ENCODE data around the gene SRCAP. TPM values are rescaled to one million over a fixed set of nuclear protein-coding genes. Genes with fewer than 3 reads are reported as not detected.
A peak's percentile ranks its signal among the peaks of the same experiment; 100 is the strongest.

Gene SRCAP
- total and polyA plus RNA-seq, 2 experiments from 2014 or later: 9.1 to 23.7 TPM

- peak; percentile 100 for DNase-seq
- peak within 1 kb of the TSS; percentile 81 for H3K27ac ChIP-seq
- in situ Hi-C loops (cut with MboI): no loop called here
- H3K4me1 ChIP-seq (ENCODE audit: insufficient read depth): peaks cover 10% of the 10 kb centered on the region
- H3K4me3 ChIP-seq: peak within 1 kb of the TSS; percentile 72
- H4K20me1 ChIP-seq (ENCODE audit: insufficient read depth): no peaks in the 10 kb centered on the region
- peaks cover 28% of the 10 kb centered on the region for H3F3A ChIP-seq (ENCODE audit: insufficient read depth)
- peak within 1 kb of the TSS; percentile 81 for H3K4me2 ChIP-seq (ENCODE audit: unreplicated experiment)
- H3K36me3 ChIP-seq (ENCODE audit: low read depth): peaks cover 9% of the 10 kb centered on the region; the same call in 1 of the 2 replicates
- TF ChIP-seq EZH2phosphoT487 (IDR thresholded peaks at IDR 0.05; ENCODE audit: insufficient read depth, low read depth) (no peak), EZH2 (IDR thresholded peaks at IDR 0.05; ENCODE audit: insufficient read depth, poor library complexity, severe bottlenecking) (no peak)
- peak within 1 kb of the TSS; percentile 75 for H3K9ac ChIP-seq
- no peaks in the 10 kb centered on the region for H3K27me3 ChIP-seq (replicated peaks; ENCODE audit: insufficient read depth)
- H2AFZ ChIP-seq: peak within 1 kb of the TSS; percentile 87
- H3K9me2 ChIP-seq (ENCODE audit: insufficient read depth): no peaks in the 10 kb centered on the region
- H3K79me2 ChIP-seq (ENCODE audit: insufficient read depth): peaks cover 19% of the 10 kb centered on the region
- H3K9me3 ChIP-seq (ENCODE audit: low read depth): no peaks in the 10 kb centered on the region
- WGBS, 2 experiments (ENCODE audit: low coverage in 1 of 2, low lambda C conversion rate in 2 of 2, missing lambda C conversion rate in 2 of 2): 3% methylated on average over 49 to 50 of the region's 60 CpGs
Measured at GRCh38 chr16:30747799-30748633, 49.0 kb downstream of the SRCAP start, which contains the start of gene PHKG2. Gene PHKG2 (plus strand): TSS chr16:30748425. CDS start chr16:30748821, 396 bp downstream.

GRCh38 chr16:30748634-30749445, 49.9 kb downstream of the SRCAP start:
- no peaks in the 10 kb centered on the region for H3K9me3 ChIP-seq (ENCODE audit: low read depth)
- H3K9ac ChIP-seq: peak overlapping the region; percentile 72
- no peak overlapping the region for H2AFZ ChIP-seq
- H3K79me2 ChIP-seq (ENCODE audit: insufficient read depth): peaks cover 19% of the 10 kb centered on the region
- no peak overlapping the region for H3K27ac ChIP-seq
- 20 to 23% methylated on average over 28 to 30 of the region's 36 CpGs for WGBS, 2 experiments (ENCODE audit: low coverage in 1 of 2, low lambda C conversion rate in 2 of 2, missing lambda C conversion rate in 2 of 2)
- peaks cover 28% of the 10 kb centered on the region for H3F3A ChIP-seq (ENCODE audit: insufficient read depth)
- no peaks in the 10 kb centered on the region for H3K27me3 ChIP-seq (replicated peaks; ENCODE audit: insufficient read depth)
- H4K20me1 ChIP-seq (ENCODE audit: insufficient read depth): no peaks in the 10 kb centered on the region
- TF ChIP-seq EZH2 (IDR thresholded peaks at IDR 0.05; ENCODE audit: insufficient read depth, poor library complexity, severe bottlenecking) (no peak), EZH2phosphoT487 (IDR thresholded peaks at IDR 0.05; ENCODE audit: insufficient read depth, low read depth) (no peak)
- peaks cover 9% of the 10 kb centered on the region; the same call in 1 of the 2 replicates for H3K36me3 ChIP-seq (ENCODE audit: low read depth)
- peak overlapping the region; percentile 24 for H3K4me2 ChIP-seq (ENCODE audit: unreplicated experiment)
- peaks cover 10% of the 10 kb centered on the region for H3K4me1 ChIP-seq (ENCODE audit: insufficient read depth)
- peak overlapping the region; percentile 72 for H3K4me3 ChIP-seq
- peak; percentile 74 for DNase-seq
- in situ Hi-C loops (cut with MboI): no loop called here
- no peaks in the 10 kb centered on the region for H3K9me2 ChIP-seq (ENCODE audit: insufficient read depth)

- H3K36me3 ChIP-seq (ENCODE audit: low read depth): peaks cover under 1% of the 10 kb centered on the region; the same call in 1 of the 2 replicates
- no peaks in the 10 kb centered on the region for H3K9me3 ChIP-seq (ENCODE audit: low read depth)
- no peak overlapping the region for H3K27ac ChIP-seq
- H3K79me2 ChIP-seq (ENCODE audit: insufficient read depth): peaks cover 19% of the 10 kb centered on the region
- no peak for DNase-seq
- H2AFZ ChIP-seq: no peak overlapping the region
- no peak overlapping the region for H3K9ac ChIP-seq
- no peak overlapping the region for H3K4me2 ChIP-seq (ENCODE audit: unreplicated experiment)
- H3K4me1 ChIP-seq (ENCODE audit: insufficient read depth): peaks cover 10% of the 10 kb centered on the region
- peaks cover 19% of the 10 kb centered on the region for H3F3A ChIP-seq (ENCODE audit: insufficient read depth)
- TF ChIP-seq EZH2phosphoT487 (IDR thresholded peaks at IDR 0.05; ENCODE audit: insufficient read depth, low read depth): no peak
- TF ChIP-seq EZH2 (IDR thresholded peaks at IDR 0.05; ENCODE audit: insufficient read depth, poor library complexity, severe bottlenecking): no peak
- H3K27me3 ChIP-seq (replicated peaks; ENCODE audit: insufficient read depth): no peaks in the 10 kb centered on the region
- H3K4me3 ChIP-seq: no peak overlapping the region
- no peaks in the 10 kb centered on the region for H3K9me2 ChIP-seq (ENCODE audit: insufficient read depth)
- no peaks in the 10 kb centered on the region for H4K20me1 ChIP-seq (ENCODE audit: insufficient read depth)
- in situ Hi-C loops (cut with MboI): no loop called here
- 77 to 90% methylated on average over 4 of the region's 4 CpGs for WGBS, 2 experiments (ENCODE audit: low coverage in 1 of 2, low lambda C conversion rate in 2 of 2, missing lambda C conversion rate in 2 of 2)
Measured at GRCh38 chr16:30750201-30750600, 51.2 kb downstream of the SRCAP start.

- Histone ChIP-seq H3K9me2 (ENCODE audit: insufficient read depth) (no peaks in the 10 kb centered on the region), H3K27ac (no peak overlapping the region), H3K9ac (no peak overlapping the region), H3K4me2 (ENCODE audit: unreplicated experiment) (no peak overlapping the region), H3K27me3 (replicated peaks; ENCODE audit: insufficient read depth) (no peaks in the 10 kb centered on the region), H4K20me1 (ENCODE audit: insufficient read depth) (no peaks in the 10 kb centered on the region), H3K36me3 (ENCODE audit: low read depth) (no peaks in the 10 kb centered on the region), H3K4me3 (no peak overlapping the region), H3K9me3 (ENCODE audit: low read depth) (no peaks in the 10 kb centered on the region), H3K4me1 (ENCODE audit: insufficient read depth) (peaks cover 10% of the 10 kb centered on the region), H2AFZ (no peak overlapping the region), H3F3A (ENCODE audit: insufficient read depth) (peaks cover 14% of the 10 kb centered on the region), H3K79me2 (ENCODE audit: insufficient read depth) (peaks cover 19% of the 10 kb centered on the region)
- TF ChIP-seq EZH2phosphoT487 (IDR thresholded peaks at IDR 0.05; ENCODE audit: insufficient read depth, low read depth) (no peak), EZH2 (IDR thresholded peaks at IDR 0.05; ENCODE audit: insufficient read depth, poor library complexity, severe bottlenecking) (no peak)
- in situ Hi-C loops (cut with MboI): no loop called here
- DNase-seq: no peak
- 95 to 97% methylated on average over 20 of the region's 20 CpGs for WGBS, 2 experiments (ENCODE audit: low coverage in 1 of 2, low lambda C conversion rate in 2 of 2, missing lambda C conversion rate in 2 of 2)
Measured at GRCh38 chr16:30750876-30751465, 52.0 kb downstream of the SRCAP start.
